Activated T-cell treated with anti-CD3 and anti-CD28 coated beads, Interleukin-2, amount 50 U/mL, for 1 hour (primary cell): ENCODE measurements around the gene POU6F2.

Experiments
- DNase-seq: peaks from one replicate; pipeline ENCODE4 v3.0.0-alpha.2; 2020

POU6F2 gene

GRCh38 chr7:39414224-39415035, 436.7 kb downstream of the POU6F2 start:
- peak; percentile 26 for DNase-seq

- DNase-seq, result no peak
Measured at GRCh38 chr7:39415091-39415787, 437.5 kb downstream of the POU6F2 start.

- DNase-seq, result no peak
Measured at GRCh38 chr7:39416866-39417265, 439.2 kb downstream of the POU6F2 start.

GRCh38 chr7:39417642-39418041, 439.9 kb downstream of the POU6F2 start:
- no peak for DNase-seq

GRCh38 chr7:39421251-39421650, 443.5 kb downstream of the POU6F2 start:
- DNase-seq, result no peak

- no peak for DNase-seq
Measured at GRCh38 chr7:39421661-39422060, 444.0 kb downstream of the POU6F2 start.

- DNase-seq, result no peak
Measured at GRCh38 chr7:39428221-39428620, 450.5 kb downstream of the POU6F2 start.

GRCh38 chr7:39429421-39429820, 451.7 kb downstream of the POU6F2 start:
- no peak for DNase-seq

GRCh38 chr7:39430441-39430840, 452.7 kb downstream of the POU6F2 start:
- DNase-seq, result no peak

GRCh38 chr7:39430909-39431641, 453.4 kb downstream of the POU6F2 start:
- DNase-seq, result no peak

- no peak for DNase-seq
Measured at GRCh38 chr7:39432368-39432767, 454.7 kb downstream of the POU6F2 start.

GRCh38 chr7:39432807-39433416, 455.2 kb downstream of the POU6F2 start:
- no peak for DNase-seq

- no peak for DNase-seq
Measured at GRCh38 chr7:39433550-39433949, 455.8 kb downstream of the POU6F2 start.

GRCh38 chr7:39434012-39434411, 456.3 kb downstream of the POU6F2 start:
- no peak for DNase-seq

GRCh38 chr7:39446546-39446945, 468.8 kb downstream of the POU6F2 start:
- no peak for DNase-seq

GRCh38 chr7:39451901-39452300, 474.2 kb downstream of the POU6F2 start:
- DNase-seq, result no peak

GRCh38 chr7:39453743-39454355, 476.1 kb downstream of the POU6F2 start:
- peak; percentile 21 for DNase-seq

- DNase-seq, result no peak
Measured at GRCh38 chr7:39458061-39458745, 480.5 kb downstream of the POU6F2 start.

GRCh38 chr7:39459636-39460035, 481.9 kb downstream of the POU6F2 start:
- DNase-seq, result no peak

- no peak for DNase-seq
Measured at GRCh38 chr7:39460486-39460885, 482.8 kb downstream of the POU6F2 start.

GRCh38 chr7:39461263-39461820, 483.6 kb downstream of the POU6F2 start:
- DNase-seq, result no peak

GRCh38 chr7:39463252-39463651, 485.5 kb downstream of the POU6F2 start:
- DNase-seq, result no peak
